Measurements from ENCODE around the gene TPMT.

GRCh38 chr6:18087396-18088165, 67.3 kb downstream of the TPMT start:
- TF ChIP-seq CTCF (conservative IDR thresholded peaks at IDR 0.05; ENCODE audit: low read depth, low read length) (no peak), EZH2phosphoT487 (IDR thresholded peaks at IDR 0.05; ENCODE audit: borderline replicate concordance, low read length) (no peak)

Measured in PC-3 (cell line).